Left ventricle myocardium superior (tissue), 1 donor: ENCODE data around the gene UBE2U. TPM values are rescaled to one million over a fixed set of nuclear protein-coding genes. Genes with fewer than 3 reads are reported as not detected.

ENCODE experiments used
- ATAC-seq: fragments of 200-7000 bp; cut with Tn5 transposase; one replicate; pipeline ENCODE4 v1.9.1; 2020; ENCODE audit warnings: mild to moderate bottlenecking, moderate library complexity
- DNase-seq: peaks from one replicate; pipeline ENCODE4 v3.0.0-alpha.2; 2020
- intact Hi-C: fragments of 100-400 bp; cut with micrococcal nuclease; formaldehyde crosslinking; loops from one replicate; pipeline ENCODE4 v1.11.0; 2022
- total RNA-seq: library from RNA; stranded (reverse); fragmentation: NEBNext Ultra II Directional; extraction: Animal tissue kit (Norgen Biotek cat#: 25700); gene quantifications from one replicate; pipeline ENCODE4 v1.2.1, GENCODE V29; 2021
- donor health status: DM: no; HTN: yes; CAD: no; lungs with severe emphysema.

Gene UBE2U
- total RNA-seq, 1 donor from 2014 or later: 1.2 TPM

DNA sequence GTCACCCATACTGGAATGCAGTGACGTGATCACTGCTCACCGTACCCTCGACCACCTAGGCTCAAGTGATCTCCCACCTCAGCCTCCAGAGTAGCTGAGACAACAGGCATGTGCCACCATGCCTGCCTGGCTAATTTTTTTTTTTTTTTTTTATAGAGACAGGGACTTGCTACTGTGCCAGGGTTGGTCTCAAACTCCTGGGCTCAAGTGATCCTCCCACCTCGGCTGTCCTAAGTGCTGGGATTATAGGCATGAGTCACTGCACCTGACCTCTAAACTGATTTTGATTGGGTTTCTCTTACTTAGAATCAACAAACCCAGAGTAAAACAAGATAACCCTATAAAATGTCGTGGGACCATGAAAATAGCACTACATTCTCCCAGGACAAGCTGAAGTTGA, 112.0 kb downstream of the UBE2U start:
- intact Hi-C loops: no loop called here
- ATAC-seq: no peak
- no peak for DNase-seq
